Measurements from ENCODE around the gene VWCE. TPM values are rescaled to one million over a fixed set of nuclear protein-coding genes. Genes with fewer than 3 reads are reported as not detected.

VWCE gene, protein sequence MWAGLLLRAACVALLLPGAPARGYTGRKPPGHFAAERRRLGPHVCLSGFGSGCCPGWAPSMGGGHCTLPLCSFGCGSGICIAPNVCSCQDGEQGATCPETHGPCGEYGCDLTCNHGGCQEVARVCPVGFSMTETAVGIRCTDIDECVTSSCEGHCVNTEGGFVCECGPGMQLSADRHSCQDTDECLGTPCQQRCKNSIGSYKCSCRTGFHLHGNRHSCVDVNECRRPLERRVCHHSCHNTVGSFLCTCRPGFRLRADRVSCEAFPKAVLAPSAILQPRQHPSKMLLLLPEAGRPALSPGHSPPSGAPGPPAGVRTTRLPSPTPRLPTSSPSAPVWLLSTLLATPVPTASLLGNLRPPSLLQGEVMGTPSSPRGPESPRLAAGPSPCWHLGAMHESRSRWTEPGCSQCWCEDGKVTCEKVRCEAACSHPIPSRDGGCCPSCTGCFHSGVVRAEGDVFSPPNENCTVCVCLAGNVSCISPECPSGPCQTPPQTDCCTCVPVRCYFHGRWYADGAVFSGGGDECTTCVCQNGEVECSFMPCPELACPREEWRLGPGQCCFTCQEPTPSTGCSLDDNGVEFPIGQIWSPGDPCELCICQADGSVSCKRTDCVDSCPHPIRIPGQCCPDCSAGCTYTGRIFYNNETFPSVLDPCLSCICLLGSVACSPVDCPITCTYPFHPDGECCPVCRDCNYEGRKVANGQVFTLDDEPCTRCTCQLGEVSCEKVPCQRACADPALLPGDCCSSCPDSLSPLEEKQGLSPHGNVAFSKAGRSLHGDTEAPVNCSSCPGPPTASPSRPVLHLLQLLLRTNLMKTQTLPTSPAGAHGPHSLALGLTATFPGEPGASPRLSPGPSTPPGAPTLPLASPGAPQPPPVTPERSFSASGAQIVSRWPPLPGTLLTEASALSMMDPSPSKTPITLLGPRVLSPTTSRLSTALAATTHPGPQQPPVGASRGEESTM
- 1 to 10 TPM; 2.0 to 4.3 TPM for total RNA-seq

DNA sequence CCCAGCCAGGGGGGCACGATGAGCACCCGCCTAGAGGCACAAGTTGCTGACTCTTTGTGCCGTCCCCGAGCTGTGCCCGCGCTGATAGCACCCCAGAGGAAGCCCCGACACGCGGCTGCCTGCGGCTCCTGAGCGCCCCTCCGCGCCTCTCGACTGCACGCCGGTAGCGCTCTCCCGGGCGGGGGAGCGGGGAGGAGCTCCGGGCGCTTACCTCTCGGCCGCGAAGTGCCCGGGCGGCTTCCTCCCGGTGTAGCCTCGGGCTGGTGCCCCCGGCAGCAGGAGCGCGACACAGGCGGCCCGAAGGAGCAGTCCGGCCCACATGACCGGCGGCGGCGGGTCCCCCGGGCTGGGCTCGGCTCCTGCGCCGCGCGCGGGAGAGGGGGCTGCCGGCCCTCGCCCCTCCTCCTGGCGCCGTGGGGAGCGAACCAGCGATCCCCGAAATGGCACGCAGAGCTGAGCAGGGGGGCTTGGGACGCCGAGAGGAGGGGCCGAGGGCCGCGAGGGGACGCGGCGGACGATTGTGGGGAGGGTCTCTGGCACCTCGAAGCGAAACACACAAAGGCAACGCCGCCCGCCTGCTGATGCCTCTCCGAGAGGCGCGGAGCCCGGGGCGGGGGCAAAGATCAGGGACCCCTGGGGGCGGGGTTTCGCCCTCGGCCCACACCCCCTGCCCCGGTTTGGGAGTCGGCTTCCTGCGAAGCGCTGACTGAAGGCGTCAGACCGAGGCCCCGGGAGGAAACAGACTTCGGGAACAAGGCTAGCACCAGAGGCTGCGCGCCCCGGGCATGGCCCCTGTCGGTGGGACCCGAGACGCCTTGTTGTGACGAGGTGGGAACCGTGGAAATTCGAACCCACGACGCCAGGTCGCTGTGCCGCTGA, at the start of gene VWCE:
Gene VWCE, minus strand, starts transcription at position 600 of the 879 bp plus-strand sequence. Its CDS starts 279 bp downstream, at position 321.
- intact Hi-C loops (cut with DNase I), result no loop called here
- peak within 1 kb of the TSS; percentile 39 to 50 for H3K4me3 ChIP-seq
- H3K27me3 ChIP-seq (replicated peaks; ENCODE audit: insufficient read depth), result no peaks in the 10 kb centered on the region
- TF ChIP-seq POLR2A (IDR thresholded peaks at IDR 0.05), result peak; percentile 10
- TF ChIP-seq POLR2AphosphoS5 (IDR thresholded peaks at IDR 0.05), result no peak
- H3K27ac ChIP-seq, result peak within 1 kb of the TSS; percentile 16 to 57
- peaks cover 0 to under 1% of the 10 kb centered on the region in 2 donors for H3K36me3 ChIP-seq
- peak; percentile 26 for DNase-seq (ENCODE audit: low spot score)
- H3K4me1 ChIP-seq (replicated peaks), result peaks cover 5% of the 10 kb centered on the region
- H3K9me3 ChIP-seq, result no peaks in the 10 kb centered on the region
- WGBS, result 1% methylated on average over 45 of the region's 97 CpGs

DNA sequence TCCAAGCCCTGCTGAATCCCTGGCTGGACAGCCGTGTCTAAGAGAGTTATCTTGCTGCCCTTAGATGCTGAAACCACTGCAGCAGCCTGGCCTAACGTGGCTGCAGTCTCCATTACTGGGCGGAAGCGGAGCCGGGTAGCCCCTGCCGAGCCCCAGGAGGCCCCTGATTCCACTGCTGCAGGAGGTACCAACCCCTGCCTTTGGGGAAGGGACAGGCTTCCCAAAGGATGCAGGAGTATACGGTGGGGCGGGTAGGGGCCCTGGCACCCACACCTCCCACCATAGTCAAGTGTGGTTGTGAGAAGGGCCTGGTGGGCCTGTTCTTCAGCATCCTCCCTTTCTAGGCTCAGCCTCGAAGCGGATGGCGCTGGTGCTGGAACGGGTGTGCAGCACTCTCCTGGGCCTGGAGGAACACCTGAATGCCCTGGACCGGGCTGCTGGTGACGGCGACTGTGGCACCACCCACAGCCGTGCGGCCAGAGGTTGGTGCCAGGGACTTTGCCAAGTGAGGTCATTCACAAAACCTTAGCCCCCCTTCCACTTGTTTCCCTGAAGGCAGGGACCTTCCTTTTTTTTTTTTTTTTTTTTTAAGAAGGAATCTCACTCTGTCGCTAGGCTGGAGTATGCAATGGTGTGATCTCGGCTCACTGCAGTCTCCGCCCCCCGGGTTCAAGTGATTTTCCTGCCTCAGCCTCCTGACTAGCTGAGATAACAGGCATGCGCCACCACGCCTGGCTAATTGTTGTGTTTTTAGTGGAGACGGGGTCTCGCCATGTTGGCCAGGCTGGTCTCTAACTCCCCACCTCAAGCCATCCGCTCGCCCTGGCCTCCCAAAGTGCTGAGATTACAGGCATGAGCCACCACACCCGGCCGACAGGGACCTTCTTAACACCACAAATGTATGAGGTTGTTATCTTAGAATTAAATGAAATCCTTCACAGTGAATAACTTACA, 49.0 kb upstream of the VWCE start:
- no peak overlapping the region for H3K4me3 ChIP-seq
- no peak for TF ChIP-seq POLR2AphosphoS5 (IDR thresholded peaks at IDR 0.05)
- no peak for TF ChIP-seq POLR2A (IDR thresholded peaks at IDR 0.05)
- TF ChIP-seq, protein P1, sequence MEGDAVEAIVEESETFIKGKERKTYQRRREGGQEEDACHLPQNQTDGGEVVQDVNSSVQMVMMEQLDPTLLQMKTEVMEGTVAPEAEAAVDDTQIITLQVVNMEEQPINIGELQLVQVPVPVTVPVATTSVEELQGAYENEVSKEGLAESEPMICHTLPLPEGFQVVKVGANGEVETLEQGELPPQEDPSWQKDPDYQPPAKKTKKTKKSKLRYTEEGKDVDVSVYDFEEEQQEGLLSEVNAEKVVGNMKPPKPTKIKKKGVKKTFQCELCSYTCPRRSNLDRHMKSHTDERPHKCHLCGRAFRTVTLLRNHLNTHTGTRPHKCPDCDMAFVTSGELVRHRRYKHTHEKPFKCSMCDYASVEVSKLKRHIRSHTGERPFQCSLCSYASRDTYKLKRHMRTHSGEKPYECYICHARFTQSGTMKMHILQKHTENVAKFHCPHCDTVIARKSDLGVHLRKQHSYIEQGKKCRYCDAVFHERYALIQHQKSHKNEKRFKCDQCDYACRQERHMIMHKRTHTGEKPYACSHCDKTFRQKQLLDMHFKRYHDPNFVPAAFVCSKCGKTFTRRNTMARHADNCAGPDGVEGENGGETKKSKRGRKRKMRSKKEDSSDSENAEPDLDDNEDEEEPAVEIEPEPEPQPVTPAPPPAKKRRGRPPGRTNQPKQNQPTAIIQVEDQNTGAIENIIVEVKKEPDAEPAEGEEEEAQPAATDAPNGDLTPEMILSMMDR (IDR thresholded peaks at IDR 0.05), result no peak
- peaks cover 0 to 9% of the 10 kb centered on the region in 2 donors for H3K36me3 ChIP-seq
- intact Hi-C loops (cut with DNase I), result no loop called here
- no peaks in the 10 kb centered on the region for H3K27me3 ChIP-seq (replicated peaks; ENCODE audit: insufficient read depth)
- no peak overlapping the region for H3K27ac ChIP-seq
- WGBS, result 92% methylated on average over 29 of the region's 29 CpGs
- DNase-seq (ENCODE audit: low spot score), result no peak
- H3K4me1 ChIP-seq (replicated peaks), result no peaks in the 10 kb centered on the region
- no peaks in the 10 kb centered on the region for H3K9me3 ChIP-seq

- H3K27ac ChIP-seq, result no peak overlapping the region
Measured at GRCh38 chr11:61342207-61342803, 47.2 kb upstream of the VWCE start.

GRCh38 chr11:61341706-61342105, 46.6 kb upstream of the VWCE start:
- intact Hi-C loops (cut with DNase I), result no loop called here

More at GRCh38 chr11:61342207-61342803, 47.2 kb upstream of the VWCE start:
- Histone ChIP-seq H3K4me1 (replicated peaks) (no peaks in the 10 kb centered on the region), H3K27me3 (replicated peaks; ENCODE audit: insufficient read depth) (no peaks in the 10 kb centered on the region), H3K36me3 (peaks cover 0 to 9% of the 10 kb centered on the region in 2 donors), H3K4me3 (no peak overlapping the region), H3K9me3 (no peaks in the 10 kb centered on the region)
- TF ChIP-seq POLR2AphosphoS5 (IDR thresholded peaks at IDR 0.05), result no peak
- TF ChIP-seq POLR2A (IDR thresholded peaks at IDR 0.05), result no peak
- TF ChIP-seq, protein P1 (IDR thresholded peaks at IDR 0.05), result no peak
- 95% methylated on average over 19 of the region's 20 CpGs for WGBS
- DNase-seq (ENCODE audit: low spot score), result no peak
- intact Hi-C loops (cut with DNase I), result no loop called here

More at GRCh38 chr11:61341706-61342105, 46.6 kb upstream of the VWCE start:
- Histone ChIP-seq H3K9me3 (no peaks in the 10 kb centered on the region), H3K27ac (no peak overlapping the region), H3K4me3 (no peak overlapping the region), H3K4me1 (replicated peaks) (no peaks in the 10 kb centered on the region), H3K27me3 (replicated peaks; ENCODE audit: insufficient read depth) (no peaks in the 10 kb centered on the region), H3K36me3 (peaks cover 0 to 9% of the 10 kb centered on the region in 2 donors)
- 90% methylated on average over 4 of the region's 4 CpGs for WGBS
- DNase-seq (ENCODE audit: low spot score), result no peak
- no peak for TF ChIP-seq POLR2AphosphoS5 (IDR thresholded peaks at IDR 0.05)
- TF ChIP-seq POLR2A (IDR thresholded peaks at IDR 0.05), result no peak
- TF ChIP-seq, protein P1 (IDR thresholded peaks at IDR 0.05), result no peak
